GM12878 (cell line): ENCODE results near the gene TGFBR3. TPM values are rescaled to one million over a fixed set of nuclear protein-coding genes. Genes with fewer than 3 reads are reported as not detected.
A peak's percentile ranks its signal among the peaks of the same experiment; 100 is the strongest.

Experiments
- ATAC-seq: fragments of 200-7000 bp; cut with Tn5 transposase; 3 replicates; pipeline ENCODE4 v1.9.1; 2020; ENCODE audit warnings: mild to moderate bottlenecking, moderate library complexity
- BruUV-seq: library from RNA; stranded (reverse); fragments of 400-500 nt; replicated peaks from 2 replicates; lab custom pipeline; 2021; lab: Mats Ljungman, UMichigan
- CTCF ChIA-PET: fragments of 300-600 bp; sonication (Branson Sonifier 250); formaldehyde crosslinking; extraction: SDS; loops from one replicate; lab custom pipeline; 2021; ENCODE audit warnings: inconsistent platforms; lab: Yijun Ruan, JAX
- POLR2A ChIA-PET: fragments of 350-600 bp; formaldehyde crosslinking; extraction: SDS; loops from one replicate; lab custom pipeline; 2021; ENCODE audit warnings: inconsistent platforms; lab: Charles Lee
- RAD21 ChIA-PET: fragments of 300-600 bp; sonication (Branson Sonifier 250); formaldehyde crosslinking; loops from one replicate; lab custom pipeline; 2023; ENCODE audit warnings: antibody characterized with exemption; ENCODE audit not compliant: unreplicated experiment; lab: Charles Lee
- SMC1A ChIA-PET: fragments of 300-600 bp; sonication (Branson Sonifier 250); formaldehyde crosslinking; loops from one replicate; lab custom pipeline; 2023; ENCODE audit not compliant: unreplicated experiment, uncharacterized antibody; lab: Charles Lee
- DNase-seq: peaks from one replicate; pipeline ENCODE4 v3.0.0-alpha.2; 2011; ENCODE audit warnings: low read depth, low spot score
- FAIRE-seq: peaks from 3 replicates; lab custom pipeline; 2011; peaks lifted over from hg19 to GRCh38; lab: Jason Lieb, UNC
- H2AFZ ChIP-seq: 2 replicates; pipeline ENCODE4 v1.6.0; 2011; ENCODE audit warnings: low read depth, low read length, control low read depth; ENCODE audit not compliant: control insufficient read depth
- H3K27ac ChIP-seq: 2 replicates; pipeline ENCODE4 v1.5.1; 2011; ENCODE audit warnings: control low read depth; ENCODE audit not compliant: control insufficient read depth, insufficient read depth
- H3K27me3 ChIP-seq, 2 experiments: replicated peaks in 1 of 2; 2 replicates each; pipeline versions ENCODE4 v1.6.0 to v1.6.1; 2011; ENCODE audit warnings: low read length in 1 of 2; ENCODE audit not compliant: control insufficient read depth in 2 of 2, insufficient read depth in 2 of 2
- H3K36me3 ChIP-seq, 2 experiments: 2 replicates each; pipeline ENCODE4 v1.5.1; 2011; ENCODE audit warnings: low read length in 1 of 2; ENCODE audit not compliant: control insufficient read depth in 2 of 2, insufficient read depth in 2 of 2
- H3K4me1 ChIP-seq: 2 replicates; pipeline ENCODE4 v1.6.1; 2011; ENCODE audit warnings: mild to moderate bottlenecking, low read length, moderate library complexity, mixed read lengths; ENCODE audit not compliant: control insufficient read depth, insufficient read depth
- H3K4me2 ChIP-seq: 2 replicates; pipeline ENCODE4 v1.6.0; 2011; ENCODE audit warnings: control low read depth; ENCODE audit not compliant: control insufficient read depth, insufficient read depth
- H3K4me3 ChIP-seq: fragments of 200-600 bp; sonication (generic); 2 replicates; pipeline ENCODE4 v1.5.1; 2016
- H3K79me2 ChIP-seq: 2 replicates; pipeline ENCODE4 v1.6.0; 2011; ENCODE audit warnings: low read length; ENCODE audit not compliant: control insufficient read depth, insufficient read depth
- H3K9ac ChIP-seq: 2 replicates; pipeline ENCODE4 v1.8.0; 2011; ENCODE audit warnings: low read length, control low read depth, mixed read lengths; ENCODE audit not compliant: control insufficient read depth, insufficient read depth
- H3K9me3 ChIP-seq: replicated peaks from 3 replicates; pipeline ENCODE4 v1.5.1; 2011; ENCODE audit warnings: mild to moderate bottlenecking, low read length; ENCODE audit not compliant: control insufficient read depth, insufficient read depth
- H4K20me1 ChIP-seq: 2 replicates; pipeline ENCODE4 v1.6.0; 2011; ENCODE audit not compliant: control insufficient read depth, insufficient read depth
- CHD1 ChIP-seq: IDR thresholded peaks from 2 replicates; pipeline ENCODE4 v1.6.1; 2012; ENCODE audit warnings: low read depth, low read length, improper control_type of control experiment
- ELK1 ChIP-seq: IDR thresholded peaks from 2 replicates; pipeline ENCODE4 v1.6.1; 2012; ENCODE audit warnings: low read depth, low read length, improper control_type of control experiment
- FOS ChIP-seq: IDR thresholded peaks from 3 replicates; pipeline ENCODE4 v1.6.1; 2011; ENCODE audit warnings: borderline replicate concordance; ENCODE audit not compliant: insufficient read length; ENCODE audit errors: extremely low read depth
- FOXK2 ChIP-seq: fragments of 450-650 bp; IDR thresholded peaks from 2 replicates; pipeline ENCODE4 v1.6.1; 2017; ENCODE audit warnings: mild to moderate bottlenecking, moderate library complexity
- GATAD2B ChIP-seq: fragments of 450-650 bp; conservative IDR thresholded peaks from 2 replicates; pipeline ENCODE4 v1.6.1; 2017; ENCODE audit warnings: low read depth, mild to moderate bottlenecking, moderate library complexity
- HSF1 ChIP-seq: fragments of 150-350 bp; IDR thresholded peaks from 2 replicates; pipeline ENCODE4 v1.6.1; 2014; ENCODE audit warnings: mild to moderate bottlenecking, low read depth, low read length
- KAT2A ChIP-seq: conservative IDR thresholded peaks from 2 replicates; pipeline ENCODE4 v1.6.1; 2011; ENCODE audit warnings: low read depth, low read length; ENCODE audit not compliant: control insufficient read depth
- MYC ChIP-seq: IDR thresholded peaks from 2 replicates; pipeline ENCODE4 v1.6.1; 2011; ENCODE audit warnings: mild to moderate bottlenecking, low read length, moderate library complexity, inconsistent platforms; ENCODE audit not compliant: insufficient read depth, insufficient replicate concordance, insufficient read length, severe bottlenecking
- NFXL1 ChIP-seq: fragments of 450-650 bp; IDR thresholded peaks from 2 replicates; pipeline ENCODE4 v1.6.1; 2017; ENCODE audit warnings: antibody characterized with exemption, mild to moderate bottlenecking, borderline replicate concordance
- NFYB ChIP-seq: IDR thresholded peaks from 2 replicates; pipeline ENCODE4 v1.6.1; 2011; ENCODE audit warnings: low read depth, mild to moderate bottlenecking, low read length, improper control_type of control experiment, moderate library complexity; ENCODE audit not compliant: insufficient read depth
- SIN3A ChIP-seq: IDR thresholded peaks from 2 replicates; pipeline ENCODE4 v1.6.1; 2012; ENCODE audit warnings: low read depth, low read length, improper control_type of control experiment
- SMARCA5 ChIP-seq: fragments of 450-650 bp; IDR thresholded peaks from 2 replicates; pipeline ENCODE4 v1.6.1; 2017; ENCODE audit warnings: mild to moderate bottlenecking
- TCF3 ChIP-seq: IDR thresholded peaks from 2 replicates; pipeline ENCODE4 v1.6.1; 2012; ENCODE audit warnings: low read depth, mild to moderate bottlenecking, low read length, borderline replicate concordance; ENCODE audit not compliant: insufficient read depth
- YBX1 ChIP-seq: fragments of 450-650 bp; IDR thresholded peaks from 2 replicates; pipeline ENCODE4 v1.6.1; 2016; ENCODE audit warnings: antibody characterized with exemption
- ZNF24 ChIP-seq: fragments of 450-650 bp; IDR thresholded peaks from 2 replicates; pipeline ENCODE4 v1.6.1; 2017; ENCODE audit warnings: antibody characterized with exemption, mild to moderate bottlenecking
- WGBS: methylation state at CpG from one replicate; pipeline ENCODE4 v1.1.6; 2016; ENCODE audit warnings: low lambda C conversion rate; ENCODE audit not compliant: insufficient replicate concordance, insufficient coverage; ENCODE audit errors: missing lambda C conversion rate; 5-methylcytosine and 5-hydroxymethylcytosine counted together
- in situ Hi-C: fragments of 300-500 bp; cut with MboI; formaldehyde crosslinking; loops from 9 replicates; pipeline ENCODE4 v1.14.3; 2018; ENCODE audit warnings: mixed read lengths
- intact Hi-C: fragments of 100-400 bp; cut with micrococcal nuclease; formaldehyde crosslinking; loops from one replicate; pipeline ENCODE4 v1.14.2; 2022; ENCODE audit not compliant: unreplicated experiment
- polyA plus RNA-seq, 11 experiments: library from polyadenylated mRNA; depleted of rRNA in 4 of 11; unstranded in 6 of 11; stranded (reverse) in 5 of 11; fragments of >200 nt; fragmentation: Nextera tagmentation in 4 of 11; fragmentation: Illumina TruSeq in 1 of 11; extraction: Ambion mirVana in 4 of 11; extraction: Trizol in 1 of 11; gene quantifications; 1 replicate in 1 of 11; 2 replicates in 10 of 11; pipeline versions ENCODE4 v1.2.1 to v1.2.3, GENCODE V29; 2011 to 2016; ENCODE audit warnings: inconsistent platforms in 2 of 11, missing spikeins in 2 of 11, low read depth in 1 of 11
- total RNA-seq, 4 experiments: library from RNA; depleted of rRNA in 3 of 4; stranded (reverse); fragments of >200 nt in 3 of 4; fragmentation: Illumina TruSeq in 1 of 4; extraction: Trizol in 1 of 4; gene quantifications; 2 replicates each; pipeline versions ENCODE4 v1.2.1 to v1.2.3, GENCODE V29; 2013 to 2021

Gene TGFBR3
- total and polyA plus RNA-seq, 10 of the 15 experiments (the other 5 are each of a cell fraction or from before 2014, with no cell fraction given), result 2.7 to 16.5 (median 12.6) TPM

- BruUV-seq, result no TSS peak
- no peaks in the 10 kb centered on the region for H3K79me2 ChIP-seq
- H3K4me3 ChIP-seq, result no peak overlapping the region
- H2AFZ ChIP-seq, result no peak overlapping the region
- no peaks in the 10 kb centered on the region for H3K27me3 ChIP-seq
- ChIA-PET RAD21 (no interaction called here), CTCF (no interaction called here), POLR2A (no interaction called here), SMC1A (no interaction called here)
- ATAC-seq (no peak), DNase-seq (no peak), FAIRE-seq (no peak)
- TF ChIP-seq TCF3 (no peak), NFXL1 (no peak), KAT2A (no peak)
- H3K36me3 ChIP-seq, result no peaks in the 10 kb centered on the region
- WGBS, result 96% methylated on average over 5 of the region's 5 CpGs
- H3K27ac ChIP-seq, result no peak overlapping the region
- H3K4me1 ChIP-seq, result peaks cover 10% of the 10 kb centered on the region
- H4K20me1 ChIP-seq, result no peaks in the 10 kb centered on the region
- intact Hi-C loops, result no loop called here
- no peaks in the 10 kb centered on the region for H3K9me3 ChIP-seq
- in situ Hi-C loops, result loop anchor here (25.0 kb wide), 1 partner anchor 382 kb away; the partner anchor contains the start of gene CDC7
- no peak overlapping the region for H3K9ac ChIP-seq
- no peak overlapping the region for H3K4me2 ChIP-seq
Measured at GRCh38 chr1:91894036-91894761, 8.2 kb upstream of the TGFBR3 start.

DNA sequence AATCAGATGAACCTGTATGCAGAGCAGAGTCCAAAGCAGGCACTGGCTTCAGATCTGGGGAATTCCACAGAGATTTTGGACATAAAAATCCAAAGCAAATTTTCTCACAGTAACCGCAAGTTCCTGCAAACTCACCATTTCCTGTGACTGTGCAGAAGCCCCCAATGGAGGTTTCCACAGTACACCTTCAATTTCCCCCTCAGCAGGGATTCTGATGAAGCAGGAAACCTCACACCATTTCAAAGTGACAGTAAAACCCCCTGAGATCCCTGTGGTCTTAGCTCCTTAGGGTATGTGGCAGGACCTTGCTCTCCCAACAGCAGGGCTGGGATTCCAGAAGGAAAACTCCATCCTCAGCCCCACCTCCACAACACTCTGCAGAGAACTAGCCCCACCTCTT is 6.0 kb upstream of the TGFBR3 start:
- CTCF ChIA-PET, result no interaction called here
- FAIRE-seq, result no peak
- 10% methylated on average over 1 of the region's 1 CpG for WGBS
- H3K4me3 ChIP-seq, result no peak overlapping the region
- in situ Hi-C loops (loop anchor here (25.0 kb wide), 1 partner anchor 380 kb away; the partner anchor contains the start of gene CDC7), intact Hi-C loops (no loop called here)
- POLR2A ChIA-PET, result interaction anchor here (0.5 kb wide), 1 partner anchor 72 kb away, joined by 3 read pairs; no protein-coding TSS in a partner anchor
- BruUV-seq, result no TSS peak
- H3K79me2 ChIP-seq, result no peaks in the 10 kb centered on the region
- ATAC-seq, result peak; percentile 50
- RAD21 ChIA-PET, result no interaction called here
- no peaks in the 10 kb centered on the region for H4K20me1 ChIP-seq
- H3K27ac ChIP-seq, result no peak overlapping the region
- H3K9me3 ChIP-seq, result no peaks in the 10 kb centered on the region
- DNase-seq, result no peak
- H2AFZ ChIP-seq, result no peak overlapping the region; the same call in 1 of the 2 replicates
- peaks cover 10% of the 10 kb centered on the region for H3K4me1 ChIP-seq
- no peaks in the 10 kb centered on the region for H3K27me3 ChIP-seq
- H3K9ac ChIP-seq, result no peak overlapping the region
- H3K4me2 ChIP-seq, result peak overlapping the region; percentile 35; the same call in 1 of the 2 replicates
- SMC1A ChIA-PET, result no interaction called here
- no peaks in the 10 kb centered on the region for H3K36me3 ChIP-seq
- TF ChIP-seq SIN3A (no peak), ZNF24 (no peak), NFYB (no peak), MYC (no peak), ELK1 (no peak), SMARCA5 (no peak), FOXK2 (no peak), HSF1 (no peak), FOS (no peak), GATAD2B (no peak), CHD1 (no peak), YBX1 (no peak)
